Mammary epithelial cell (primary cell): ENCODE measurements around the gene ZFAND3.

Experiments used
- CTCF ChIP-seq, 2 donors: IDR thresholded peaks in 1 of 2; conservative IDR thresholded peaks in 1 of 2; 2 replicates each; pipeline ENCODE4 v1.5.1; 2011 to 2012; ENCODE audit warnings: inconsistent platforms in 2 of 2, low read length in 2 of 2, mild to moderate bottlenecking in 2 of 2, control low read depth in 1 of 2, low read depth in 1 of 2; ENCODE audit not compliant: insufficient read depth in 1 of 2; ENCODE audit errors: extremely low read depth in 1 of 2
- EZH2 ChIP-seq: IDR thresholded peaks from 2 replicates; pipeline ENCODE4 v1.6.1; 2012; ENCODE audit warnings: low read length, inconsistent platforms, borderline replicate concordance

GRCh38 chr6:37858363-37858762, 38.8 kb downstream of the ZFAND3 start:
- TF ChIP-seq CTCF (conservative IDR thresholded peaks at IDR 0.05 in 1 of 2, IDR thresholded peaks at IDR 0.05 in 1 of 2; ENCODE audit: extremely low read depth in 1 of 2, insufficient read depth in 1 of 2, low read depth in 1 of 2, low read length in 2 of 2): no peak
- no peak for TF ChIP-seq EZH2
